GM18498 (cell line): ENCODE measurements around the gene ITGAD.

Experiments
- ATAC-seq: cut with Tn5 transposase; IDR thresholded peaks from one replicate; pipeline ENCODE4 v1.9.1; 2021; ENCODE audit warnings: mild to moderate bottlenecking, moderate library complexity; ENCODE audit not compliant: unreplicated experiment

ITGAD gene

DNA sequence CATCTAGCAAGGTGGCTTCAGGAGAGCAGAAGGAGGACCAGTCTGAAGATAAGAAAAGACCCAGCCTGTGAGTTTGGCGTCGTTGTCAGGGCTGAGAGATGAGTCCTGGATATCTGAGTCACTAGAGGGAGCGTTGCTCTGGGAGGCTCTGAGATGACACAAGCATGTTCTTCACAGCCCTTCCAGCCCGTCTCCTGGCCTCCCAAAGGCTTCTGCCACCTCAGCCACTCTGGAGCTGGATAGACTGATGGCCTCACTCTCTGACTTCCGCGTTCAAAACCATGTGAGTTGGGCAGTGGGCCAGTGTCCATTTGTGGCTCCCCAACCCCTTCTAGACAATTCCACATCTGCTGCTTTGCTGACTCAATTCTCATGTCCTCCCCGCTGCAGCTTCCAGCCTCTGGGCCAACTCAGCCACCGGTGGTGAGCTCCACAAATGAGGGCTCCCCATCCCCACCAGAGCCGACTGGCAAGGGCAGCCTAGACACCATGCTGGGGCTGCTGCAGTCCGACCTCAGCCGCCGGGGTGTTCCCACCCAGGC is 81.1 kb downstream of the ITGAD start:
- ATAC-seq, result no peak

DNA sequence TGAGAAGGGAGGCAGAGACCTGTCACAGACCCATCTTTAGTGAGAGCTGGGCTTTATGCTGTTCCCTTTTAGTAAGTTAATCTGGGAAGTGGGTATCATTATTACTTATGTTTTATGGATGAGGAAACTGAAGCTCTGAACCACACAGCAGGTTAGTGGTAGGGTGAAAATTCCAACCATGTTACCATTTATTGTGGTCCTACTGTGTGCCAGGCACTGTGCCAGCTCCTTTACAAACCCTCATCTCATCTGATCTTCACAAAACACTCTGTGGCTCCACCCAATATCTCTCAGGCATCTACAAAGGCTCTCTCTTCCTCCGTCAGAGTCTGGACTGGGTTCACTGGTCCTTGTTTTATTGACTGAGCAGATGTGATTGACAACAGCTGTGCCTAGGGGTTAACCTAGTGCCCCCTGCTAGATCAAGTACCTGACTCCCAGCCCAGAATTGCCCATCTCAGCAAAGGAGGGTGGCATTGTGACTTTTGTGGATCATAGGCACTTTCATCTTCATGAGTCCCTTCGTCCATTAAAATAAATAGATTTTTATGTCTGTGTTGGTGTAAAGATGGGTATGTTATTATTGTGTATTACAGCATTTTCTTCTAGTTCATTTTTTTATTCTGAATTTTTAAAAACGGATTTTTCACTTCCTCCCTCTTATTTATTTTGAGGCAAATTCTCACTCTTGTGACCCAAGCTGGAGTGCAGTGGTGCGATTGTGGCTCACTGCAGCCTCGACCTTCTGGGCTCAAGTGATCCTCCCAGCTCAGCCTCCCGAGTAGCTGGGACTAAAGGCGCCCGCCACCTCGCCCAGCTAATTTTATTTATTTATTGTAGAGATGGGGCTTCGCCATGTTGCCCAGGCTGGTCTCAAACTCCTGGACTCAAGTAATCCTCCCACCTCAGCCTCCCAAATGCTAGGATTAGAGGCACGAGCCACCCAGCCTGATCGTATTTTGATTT is 81.9 kb downstream of the ITGAD start:
- ATAC-seq, result no peak

DNA sequence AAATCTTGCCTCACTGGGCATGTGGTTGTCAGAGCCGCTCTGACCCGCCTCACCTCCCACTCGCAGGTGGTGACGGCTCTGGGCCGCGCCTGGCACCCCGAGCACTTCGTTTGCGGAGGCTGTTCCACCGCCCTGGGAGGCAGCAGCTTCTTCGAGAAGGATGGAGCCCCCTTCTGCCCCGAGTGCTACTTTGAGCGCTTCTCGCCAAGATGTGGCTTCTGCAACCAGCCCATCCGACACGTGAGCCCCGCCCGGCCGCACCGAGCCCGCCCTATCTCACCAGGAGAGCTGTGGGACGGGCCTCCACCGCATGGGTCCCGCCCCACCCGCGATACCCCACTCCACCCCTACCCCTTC is 82.8 kb downstream of the ITGAD start:
- ATAC-seq, result no peak
